ENCODE data around the gene TNFAIP8L2.
"Not testable (repeated sequence)": the region's sequence is repeated elsewhere in the genome, so short reads cannot be mapped to it uniquely, and the experiment has no call there.

Gene TNFAIP8L2

DNA sequence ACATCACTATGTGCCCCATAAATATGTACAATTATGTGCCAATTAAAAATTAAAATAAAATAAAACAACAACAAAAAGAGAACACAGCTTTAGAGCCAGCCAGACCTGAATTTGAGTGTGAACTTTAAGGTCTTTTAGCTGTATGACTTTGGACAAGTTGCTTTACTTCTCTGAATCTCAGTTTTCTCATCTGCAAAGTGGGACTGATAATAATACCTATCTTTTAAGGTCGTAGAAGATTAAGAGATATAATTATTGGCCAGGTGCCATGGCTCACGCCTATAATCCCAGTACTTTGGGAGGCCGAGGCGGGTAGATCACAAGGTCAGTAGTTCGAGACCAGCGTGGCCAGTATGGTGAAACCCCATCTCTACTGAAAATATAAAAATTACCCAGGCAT lies 36.9 kb downstream of the TNFAIP8L2 start:
- DNase-seq = no peak

DNA sequence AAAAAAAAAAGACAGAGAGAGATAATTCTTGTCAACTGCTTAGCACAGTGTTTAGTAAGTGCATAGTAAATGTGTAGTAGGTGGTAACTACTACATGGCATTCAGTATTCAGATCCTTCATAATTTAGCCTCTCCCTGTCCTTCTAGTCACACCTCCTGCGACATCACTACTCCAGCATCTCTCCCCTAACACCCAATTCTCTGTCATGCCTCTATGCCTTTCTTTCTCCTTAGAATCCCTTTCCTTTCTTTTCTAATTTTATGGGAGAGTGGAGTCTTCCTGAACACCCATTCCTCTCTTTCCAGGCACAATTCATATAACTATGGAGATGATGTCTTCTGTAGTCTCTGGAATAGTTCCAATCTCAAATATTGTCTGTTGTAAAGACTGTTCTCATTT lies 37.4 kb downstream of the TNFAIP8L2 start:
- DNase-seq = no peak

DNA sequence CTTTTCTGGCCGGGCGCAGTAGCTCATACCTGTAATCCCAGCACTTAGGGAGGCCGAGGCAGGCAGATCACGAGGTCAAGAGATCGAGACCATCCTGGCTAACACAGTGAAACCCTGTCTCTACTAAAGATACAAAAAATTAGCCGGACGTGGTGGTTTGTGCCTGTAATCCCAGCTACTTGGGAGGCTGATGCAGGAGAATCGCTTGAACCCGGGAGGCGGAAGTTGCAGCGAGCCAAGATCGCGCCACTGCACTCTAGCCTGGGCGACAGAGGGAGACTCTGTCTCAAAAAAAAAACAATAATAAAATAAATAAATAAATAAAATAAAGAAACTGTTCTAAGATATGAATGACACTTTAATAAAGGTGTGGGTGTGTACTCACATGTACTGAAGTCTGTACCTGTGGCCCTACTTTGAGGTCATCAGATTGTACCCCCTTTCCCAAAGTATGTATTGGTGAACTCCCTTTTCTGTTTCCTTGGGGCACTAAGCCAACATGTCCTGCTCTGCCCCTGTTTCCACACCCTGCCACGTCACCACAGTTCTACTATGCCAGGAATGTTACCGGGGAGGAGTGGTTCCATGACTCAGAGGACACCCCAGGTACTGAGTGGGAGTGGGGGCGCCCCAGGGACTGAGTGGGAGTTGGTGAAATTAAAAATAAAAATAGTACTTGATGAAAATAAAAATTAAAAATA lies 38.6 kb downstream of the TNFAIP8L2 start:
- not testable (repeated sequence) for DNase-seq

DNA sequence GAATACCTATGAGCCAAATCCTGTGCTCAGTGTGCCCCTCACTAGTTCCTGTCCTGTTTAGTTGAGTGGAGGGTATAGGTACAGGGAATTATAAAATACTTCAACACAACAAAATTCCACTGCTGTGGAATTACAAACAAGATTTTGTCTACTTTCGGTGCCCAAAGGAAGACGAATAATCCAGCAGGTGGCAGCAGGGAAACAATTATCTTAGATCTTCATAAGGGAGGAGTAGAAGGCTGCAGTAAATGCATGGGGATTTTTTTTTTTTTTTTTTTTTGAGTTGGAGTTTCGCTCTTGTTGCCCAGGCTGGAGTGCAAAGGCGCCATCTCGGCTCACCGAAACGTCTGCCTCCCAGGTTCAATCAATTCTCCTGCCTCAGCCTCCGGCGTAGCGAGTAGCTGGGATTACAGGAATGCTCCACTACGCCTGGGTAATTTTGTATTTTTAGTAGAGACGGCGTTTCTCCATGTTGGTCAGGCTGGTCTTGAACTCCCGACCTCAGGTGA lies 39.9 kb downstream of the TNFAIP8L2 start:
- peak; percentile 67 for DNase-seq

DNA sequence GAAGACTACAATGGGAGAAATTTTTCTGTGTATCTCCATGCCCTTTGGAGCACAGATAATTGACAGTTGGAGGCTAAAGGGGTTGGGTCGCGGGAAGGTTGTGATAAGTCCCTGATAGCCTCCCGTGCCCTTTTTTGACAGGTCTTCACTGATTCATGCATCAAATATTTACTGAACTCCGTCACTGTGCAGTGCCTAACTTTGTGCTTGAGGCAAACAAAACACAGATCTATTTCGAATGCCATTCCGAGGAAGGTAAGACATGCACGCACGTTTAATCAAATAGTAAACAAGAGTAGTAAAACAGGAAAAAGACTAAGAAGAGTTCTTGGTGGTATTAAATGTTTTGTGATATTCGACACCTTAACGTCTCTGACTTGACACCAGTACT lies 41.4 kb downstream of the TNFAIP8L2 start:
- no peak for DNase-seq

DNA sequence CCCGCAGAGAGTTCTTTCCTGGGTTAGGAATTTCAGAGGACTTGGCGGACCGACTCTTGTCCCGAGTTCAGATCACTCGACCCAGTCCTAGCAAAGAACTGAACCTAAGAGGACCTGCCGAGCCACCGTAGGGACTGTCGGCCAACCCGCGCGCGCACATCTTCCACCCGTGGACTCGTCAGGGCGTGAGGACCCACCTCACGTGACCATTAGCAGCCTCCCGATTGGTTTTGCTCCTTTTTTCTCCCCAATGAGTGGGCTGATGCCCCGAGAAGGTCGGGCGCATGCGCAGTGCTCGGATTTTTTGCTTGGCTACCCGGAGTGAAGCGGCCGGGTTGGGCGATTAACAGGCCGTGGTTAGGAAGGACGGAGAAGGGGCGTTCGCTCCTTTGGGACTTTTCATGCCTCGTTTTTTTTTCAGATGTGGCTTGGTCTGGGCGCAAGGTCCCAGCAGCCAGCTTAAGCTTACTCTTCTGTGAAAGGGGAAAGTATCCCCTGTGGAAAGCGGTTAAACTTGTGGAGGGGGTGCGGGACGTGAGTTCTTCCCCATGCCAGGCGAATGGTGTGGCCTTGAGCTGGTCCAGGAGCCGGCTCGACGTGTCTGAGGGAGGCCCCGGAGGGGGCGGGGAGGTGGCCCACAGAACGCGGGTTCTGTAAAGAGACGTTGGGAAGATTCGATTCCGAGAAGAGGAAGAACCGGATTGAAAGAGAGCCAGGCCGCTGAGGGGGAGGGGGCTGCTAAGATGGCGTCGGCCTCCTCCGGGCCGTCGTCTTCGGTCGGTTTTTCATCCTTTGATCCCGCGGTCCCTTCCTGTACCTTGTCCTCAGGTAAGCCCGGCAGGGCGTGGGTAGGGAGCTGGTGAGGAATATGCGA lies 42.0 kb downstream of the TNFAIP8L2 start, which contains the start of gene PIP5K1A:
TSS of gene PIP5K1A (plus strand) at position 299 of the 874 bp plus-strand sequence. CDS start at position 744, 445 bp downstream.
- DNase-seq = peak; percentile 99

DNA sequence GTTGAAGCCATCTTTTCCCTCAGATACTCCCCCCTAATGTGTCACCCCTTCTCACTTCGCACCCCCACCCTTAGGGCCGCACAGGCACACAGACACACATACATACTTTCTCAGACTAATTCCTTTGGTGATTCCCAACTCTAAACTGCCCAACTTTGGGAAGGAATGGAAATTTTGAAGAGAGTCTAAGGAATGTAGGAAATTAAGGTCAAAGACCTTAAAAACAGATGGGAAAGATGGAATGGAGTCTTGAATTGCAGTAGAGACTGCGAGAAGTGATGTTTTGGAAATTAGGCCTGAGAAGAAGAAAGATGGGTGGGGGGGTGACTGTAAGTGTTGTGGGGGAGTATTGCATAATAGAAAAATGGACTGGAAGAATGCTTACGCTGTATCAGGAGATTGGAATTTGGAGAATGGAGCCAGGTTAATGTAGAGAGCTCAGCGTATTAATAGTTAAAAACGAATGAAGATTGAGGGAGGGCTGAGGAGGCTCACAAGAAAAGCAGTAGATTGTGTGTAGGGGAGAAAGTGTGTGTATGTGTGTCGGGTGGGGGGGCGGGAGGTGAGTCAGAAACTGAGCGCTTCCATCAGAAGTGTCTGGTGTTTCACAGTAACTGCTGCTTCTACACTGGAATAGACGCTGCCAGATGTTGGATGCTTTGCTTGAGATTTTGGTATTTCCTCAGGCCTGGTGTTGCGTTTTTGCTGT lies 43.6 kb downstream of the TNFAIP8L2 start:
- no peak for DNase-seq

DNA sequence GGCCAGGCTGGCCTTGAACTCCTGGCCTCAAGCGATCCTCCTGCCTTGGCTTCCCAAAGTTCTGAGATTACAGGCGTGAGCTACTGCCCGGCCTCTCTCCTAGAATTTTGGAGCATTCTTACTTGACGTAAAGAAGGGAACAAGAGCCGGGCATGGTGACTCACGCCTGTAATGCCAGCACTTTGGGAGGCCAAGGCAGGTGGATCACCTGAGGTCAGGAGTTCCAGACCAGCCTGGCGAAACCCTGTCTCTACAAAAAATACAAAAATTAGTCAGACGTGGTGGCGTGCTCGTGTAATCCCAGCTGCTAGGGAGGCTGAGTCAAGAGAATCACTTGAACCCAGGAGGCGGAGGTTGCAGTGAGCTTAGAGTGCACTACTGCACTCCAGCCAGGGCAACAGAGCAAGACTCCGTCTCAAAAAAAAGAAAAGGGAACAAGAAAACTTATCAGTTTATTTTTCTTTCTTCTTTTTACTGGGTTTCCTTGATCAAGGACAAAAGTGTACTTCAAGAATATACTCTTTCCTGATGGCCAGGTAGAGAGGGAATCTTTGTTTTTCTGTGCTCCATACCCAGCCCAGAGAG lies 49.0 kb downstream of the TNFAIP8L2 start:
- not testable (repeated sequence) for DNase-seq
